T-helper 1 cell (primary cell): ENCODE data around the gene SLC16A11.
"Not testable (repeated sequence)": the region's sequence is repeated elsewhere in the genome, so short reads cannot be mapped to it uniquely, and the experiment has no call there.

Experiments used
- DNase-seq, 5 donors: peaks; one replicate each; pipeline ENCODE4 v3.0.0-alpha.2; 2012 to 2020

SLC16A11 gene

DNA sequence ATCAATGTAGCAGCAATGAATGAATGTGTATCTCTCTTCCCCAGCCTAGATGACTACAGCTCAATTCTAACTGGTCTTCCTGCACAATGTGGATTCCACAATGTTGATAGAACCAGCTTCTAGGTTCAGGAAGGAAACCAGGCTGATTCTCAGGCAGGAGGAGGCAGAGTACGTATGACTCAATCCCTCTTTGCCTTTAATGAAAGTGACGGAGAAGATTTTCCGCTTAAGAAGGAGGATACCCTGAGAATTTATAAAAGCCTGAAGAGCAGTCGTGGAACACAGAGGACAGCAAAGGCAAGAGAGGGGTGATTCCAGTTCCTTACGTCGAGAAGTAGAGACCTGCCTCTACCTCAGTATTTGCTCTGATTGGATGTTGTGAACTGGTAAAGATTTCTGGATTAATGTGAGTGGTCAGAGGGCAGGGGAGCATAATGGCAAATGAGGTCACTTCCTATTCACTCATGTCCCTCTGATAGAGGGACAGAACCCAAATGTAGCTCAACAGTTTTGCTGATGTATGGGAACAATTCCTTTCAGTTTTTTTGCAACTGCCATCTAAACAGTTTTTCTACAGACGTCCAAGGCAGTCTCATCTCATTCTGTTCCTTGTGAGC, 15.0 kb upstream of the SLC16A11 start:
- DNase-seq: no peak

DNA sequence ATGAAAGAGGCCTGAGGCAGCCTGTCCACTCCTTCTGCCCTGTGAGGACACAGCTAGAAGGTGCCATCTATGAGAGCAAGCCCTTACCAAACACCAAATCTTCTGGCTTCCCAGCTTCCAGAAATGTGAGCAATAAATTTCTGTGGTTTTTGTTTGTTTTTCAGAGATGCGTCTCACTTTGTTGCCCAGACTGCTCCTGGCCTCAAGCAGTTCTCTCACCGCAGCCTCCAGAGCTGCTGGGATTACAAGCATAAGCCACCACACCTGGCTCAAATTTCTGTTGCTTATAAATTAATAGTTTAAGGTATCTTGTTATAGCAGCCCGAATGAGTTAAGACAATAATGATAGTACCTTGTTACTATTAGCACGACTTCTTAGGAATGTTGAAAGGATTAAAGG, 12.5 kb upstream of the SLC16A11 start:
- no peak for DNase-seq

DNA sequence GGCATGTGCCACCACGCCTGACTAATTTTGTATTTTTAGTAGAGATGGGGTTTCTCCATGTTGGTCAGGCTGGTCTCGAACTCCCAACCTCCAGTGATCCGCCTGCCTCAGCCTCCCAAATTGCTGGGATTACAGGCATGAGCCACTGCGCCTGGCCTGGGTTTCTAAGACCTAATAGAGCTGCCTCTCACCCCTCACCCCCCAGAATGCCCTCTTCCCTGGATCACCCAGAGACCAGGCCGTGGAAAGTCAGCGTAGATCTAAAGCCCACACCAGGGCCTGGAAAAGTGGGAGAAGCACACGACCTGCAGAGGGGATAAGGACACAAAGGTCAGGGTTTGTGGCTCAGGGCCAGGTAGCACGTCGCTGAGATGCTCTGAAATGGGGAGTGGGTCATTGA, 6.7 kb upstream of the SLC16A11 start:
- DNase-seq: not testable (repeated sequence)

DNA sequence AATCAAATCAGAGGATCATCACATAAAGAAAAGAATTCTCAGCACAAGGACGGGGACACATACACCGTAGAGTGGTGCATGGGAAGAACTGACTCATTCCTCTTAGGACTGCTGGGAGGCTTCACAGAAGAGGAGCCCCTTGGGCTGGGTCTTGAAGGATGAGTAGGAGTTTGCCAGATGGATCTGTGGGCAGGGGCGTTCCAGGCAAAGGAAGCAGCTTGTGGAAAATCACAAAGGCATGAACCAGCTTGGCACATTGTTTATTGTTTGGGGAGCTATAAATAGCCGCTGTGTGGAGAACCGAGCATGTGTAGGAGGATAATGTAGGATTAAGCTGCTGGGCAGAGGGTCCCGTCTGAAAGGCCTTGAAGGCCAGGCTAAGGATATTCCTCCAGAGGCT, 5.1 kb upstream of the SLC16A11 start:
- DNase-seq: no peak

DNA sequence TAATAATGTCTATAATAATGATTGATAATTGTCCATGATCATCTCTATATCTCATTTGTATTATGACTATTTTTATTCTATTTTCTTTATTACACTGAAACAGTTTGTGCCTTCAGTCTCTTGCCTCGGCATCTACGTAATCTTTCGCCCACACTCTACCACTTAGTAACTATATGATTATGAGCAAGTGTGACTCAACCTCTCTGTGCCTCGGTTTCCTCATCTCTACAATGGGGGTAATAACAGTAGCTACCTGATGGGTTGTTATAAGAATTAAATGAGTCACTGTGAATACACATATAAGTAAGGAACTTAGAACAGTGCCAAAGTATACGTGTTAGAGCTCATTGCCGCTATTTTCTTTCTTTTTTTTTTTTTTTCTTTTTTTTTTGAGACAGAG, 3.7 kb upstream of the SLC16A11 start:
- peak in 1 of 5 donors; percentile 36 for DNase-seq

GRCh38 chr17:7046725-7047397, 3.0 kb upstream of the SLC16A11 start:
- DNase-seq: peak; percentile 58 to 86 (median 74)

DNA sequence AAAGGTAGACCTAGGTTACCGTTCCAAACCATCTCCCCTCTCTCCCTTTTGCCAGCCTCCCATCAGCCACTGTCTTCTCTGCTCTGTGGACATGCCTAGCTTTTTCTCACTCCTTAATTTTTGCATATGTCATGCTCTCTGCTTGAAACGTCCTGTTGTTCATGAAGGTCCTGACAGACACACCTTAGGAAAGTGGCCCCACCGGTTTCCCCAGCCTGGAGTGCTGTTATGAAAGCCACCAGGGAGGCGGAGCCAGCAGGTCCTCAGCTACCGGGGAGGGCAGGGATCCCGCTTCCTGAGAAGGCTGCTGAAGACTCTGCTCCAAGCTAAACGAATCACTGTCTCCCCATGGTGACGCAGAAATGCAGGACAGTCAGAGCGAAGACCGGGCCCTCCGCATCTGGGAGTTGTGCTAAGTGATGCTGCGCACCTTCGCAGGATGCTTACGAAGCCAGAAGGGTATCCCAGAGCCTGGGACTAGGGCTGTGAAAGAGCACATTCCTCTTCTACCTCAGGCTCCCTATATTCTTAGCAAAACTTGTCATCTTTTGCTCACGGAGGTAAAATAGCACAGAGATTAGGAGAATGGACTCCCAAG, 2.3 kb upstream of the SLC16A11 start:
- DNase-seq: peak in 3 of 5 donors; percentile 24 to 40 (median 33)

GRCh38 chr17:7045492-7046126, 1.7 kb upstream of the SLC16A11 start:
- peak in 3 of 5 donors; percentile 22 to 77 (median 35) for DNase-seq

DNA sequence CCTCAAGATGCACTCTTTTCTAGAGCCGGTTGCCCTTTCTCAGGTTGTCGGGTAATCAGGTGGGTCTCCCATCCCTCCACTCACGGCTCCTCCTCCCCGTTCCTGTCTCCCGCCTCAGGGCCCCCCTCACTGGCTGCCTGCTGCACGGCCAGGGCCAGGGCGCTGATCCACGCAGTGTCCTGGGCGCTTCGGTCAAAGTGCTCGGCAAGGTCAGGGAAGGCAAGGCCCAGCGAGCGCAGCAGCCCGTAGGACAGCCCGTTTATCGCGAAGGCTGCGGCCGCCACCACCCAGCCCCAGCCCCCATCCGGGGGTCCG, 753 bp downstream of the SLC16A11 start:
- DNase-seq: no peak

- DNase-seq: peak in 2 of 5 donors; percentile 25 to 46
Observed at GRCh38 chr17:7042501-7043181, 1.3 kb downstream of the SLC16A11 start.

GRCh38 chr17:7041607-7042500, 2.0 kb downstream of the SLC16A11 start:
- no peak for DNase-seq

DNA sequence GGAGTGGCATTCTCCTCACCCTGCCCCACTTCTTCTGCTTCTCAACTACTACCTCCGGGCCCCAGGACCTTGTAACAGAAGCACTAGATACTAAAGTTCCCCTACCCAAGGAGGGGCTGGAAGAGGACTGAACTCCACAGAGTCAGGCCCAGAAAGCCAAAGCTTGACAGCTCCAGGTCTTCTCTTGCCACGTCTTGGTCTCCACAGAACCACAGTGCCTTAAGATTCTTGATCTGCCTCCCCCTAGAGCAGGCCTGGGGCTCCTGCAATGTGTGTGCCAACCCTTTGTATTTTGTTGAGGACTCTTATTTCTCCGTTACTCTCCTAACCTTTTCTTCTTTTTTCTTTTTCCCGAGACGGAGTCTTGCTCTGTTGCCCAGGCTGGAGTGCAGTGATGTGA, 4.1 kb downstream of the SLC16A11 start:
- no peak for DNase-seq

DNA sequence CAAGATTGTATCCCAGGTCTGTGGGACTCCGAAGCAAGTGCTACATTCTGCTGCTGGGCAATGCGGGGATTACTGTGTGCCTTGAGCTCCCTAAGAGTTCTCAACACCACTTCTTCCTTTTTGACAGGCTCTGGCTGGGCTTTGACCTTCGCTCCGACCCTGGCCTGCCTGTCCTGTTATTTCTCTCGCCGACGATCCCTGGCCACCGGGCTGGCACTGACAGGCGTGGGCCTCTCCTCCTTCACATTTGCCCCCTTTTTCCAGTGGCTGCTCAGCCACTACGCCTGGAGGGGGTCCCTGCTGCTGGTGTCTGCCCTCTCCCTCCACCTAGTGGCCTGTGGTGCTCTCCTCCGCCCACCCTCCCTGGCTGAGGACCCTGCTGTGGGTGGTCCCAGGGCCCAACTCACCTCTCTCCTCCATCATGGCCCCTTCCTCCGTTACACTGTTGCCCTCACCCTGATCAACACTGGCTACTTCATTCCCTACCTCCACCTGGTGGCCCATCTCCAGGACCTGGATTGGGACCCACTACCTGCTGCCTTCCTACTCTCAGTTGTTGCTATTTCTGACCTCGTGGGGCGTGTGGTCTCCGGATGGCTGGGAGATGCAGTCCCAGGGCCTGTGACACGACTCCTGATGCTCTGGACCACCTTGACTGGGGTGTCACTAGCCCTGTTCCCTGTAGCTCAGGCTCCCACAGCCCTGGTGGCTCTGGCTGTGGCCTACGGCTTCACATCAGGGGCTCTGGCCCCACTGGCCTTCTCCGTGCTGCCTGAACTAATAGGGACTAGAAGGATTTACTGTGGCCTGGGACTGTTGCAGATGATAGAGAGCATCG, 5.6 kb downstream of the SLC16A11 start:
- no peak for DNase-seq

DNA sequence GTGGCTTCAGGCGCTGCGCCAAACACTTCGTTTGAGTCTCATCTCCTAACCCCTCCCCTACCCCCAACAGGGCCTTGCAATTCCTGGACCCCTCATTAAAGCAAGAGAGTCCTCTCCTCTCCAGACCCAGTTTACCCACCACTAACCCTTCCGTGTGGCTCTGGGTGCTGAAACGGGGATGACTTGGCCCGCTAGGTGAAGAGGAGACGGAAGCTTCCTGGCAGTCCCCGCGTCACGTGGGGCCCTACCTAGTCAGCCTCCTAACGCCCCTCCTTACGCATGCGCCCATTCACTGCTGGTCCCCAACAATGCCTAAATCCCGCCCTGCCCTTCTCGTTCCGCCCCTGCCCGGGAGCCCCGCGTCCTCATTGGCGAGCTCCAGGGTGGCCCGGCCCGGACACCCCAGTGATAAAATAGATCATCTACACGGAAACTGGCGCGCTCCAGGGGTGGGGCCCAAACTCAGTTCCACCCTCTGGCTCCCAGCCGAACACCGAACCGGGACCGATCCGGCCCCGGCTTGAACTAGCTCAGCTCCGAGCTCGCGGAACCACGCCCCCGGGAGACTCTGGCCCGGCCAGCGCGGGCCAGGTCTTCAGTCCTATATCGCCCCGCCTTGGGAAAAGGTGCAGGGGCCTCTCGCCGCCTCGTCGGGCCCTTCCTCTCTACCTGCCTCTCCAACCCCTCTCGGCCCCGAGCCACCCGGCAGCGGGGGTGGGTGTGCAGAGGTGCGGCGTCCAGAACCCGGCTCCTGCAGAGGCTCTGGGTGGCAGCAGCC, 8.1 kb downstream of the SLC16A11 start, which contains the start of gene SLC16A13:
TSS of gene SLC16A13 (plus strand) at position 425 of the 778 bp plus-strand sequence. CDS start 368 bp downstream, outside the sequence.
- DNase-seq: peak; percentile 98 to 99 (median 99)

DNA sequence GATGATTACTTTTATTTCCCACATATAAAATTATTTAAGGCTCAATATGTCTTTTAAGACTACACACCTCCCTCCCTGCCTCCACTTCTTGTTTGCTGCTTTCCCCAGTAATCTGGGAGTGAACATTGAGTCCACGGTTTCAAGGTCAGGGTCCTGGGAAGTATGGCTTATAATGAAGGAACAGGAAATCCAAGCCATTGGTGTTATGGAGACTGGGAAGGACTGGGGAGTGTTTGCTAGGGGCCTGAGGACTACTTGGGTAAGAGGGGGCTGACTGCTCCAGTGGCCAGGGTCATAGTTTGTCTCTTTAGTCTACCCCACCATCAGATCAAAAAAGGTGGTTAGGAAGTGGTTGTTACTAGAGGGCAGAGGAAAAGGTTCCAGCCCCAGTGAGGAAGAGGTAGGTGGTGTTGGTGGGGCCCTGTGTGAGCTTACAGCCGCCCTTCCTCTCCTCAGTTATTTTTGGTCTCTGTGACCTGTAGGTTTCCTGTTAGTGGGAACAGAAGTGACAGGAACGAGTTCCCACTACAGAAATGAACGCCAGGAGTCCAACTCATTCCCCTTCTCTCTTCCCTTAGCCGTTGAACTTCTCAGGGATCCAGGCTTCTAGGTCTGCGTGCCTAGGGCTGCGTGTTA, 8.8 kb downstream of the SLC16A11 start:
- DNase-seq: peak in 1 of 5 donors; percentile 74

DNA sequence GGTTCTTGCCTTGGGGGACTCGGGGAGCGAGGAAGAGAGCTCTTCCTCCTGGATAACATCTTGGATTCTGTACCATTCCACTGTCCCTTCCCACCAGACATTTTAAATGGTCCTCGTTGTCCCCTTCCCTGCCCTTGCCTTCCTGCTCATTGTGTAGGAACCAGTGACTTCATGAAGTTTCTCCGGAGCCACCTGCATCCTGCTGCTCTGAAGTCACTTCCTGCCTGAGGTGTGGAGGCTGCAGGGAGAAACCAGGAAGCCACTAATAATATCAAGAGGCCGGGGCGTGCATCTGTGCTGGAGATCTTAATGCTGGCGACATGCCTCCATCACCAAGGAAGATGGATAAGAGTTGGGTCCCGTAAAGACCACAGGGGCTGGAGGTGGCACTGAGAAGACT, 14.2 kb downstream of the SLC16A11 start:
- DNase-seq: peak in 2 of 5 donors; percentile 42 to 79

- DNase-seq: no peak
Observed at GRCh38 chr17:7029096-7029495, 14.8 kb downstream of the SLC16A11 start.

- DNase-seq: no peak
Observed at GRCh38 chr17:7027335-7027734, 16.6 kb downstream of the SLC16A11 start.

- no peak for DNase-seq
Observed at GRCh38 chr17:7026471-7027115, 17.3 kb downstream of the SLC16A11 start.
